ENCODE measurements around the gene ADAMTS5. TPM values are rescaled to one million over a fixed set of nuclear protein-coding genes. Genes with fewer than 3 reads are reported as not detected.

Gene ADAMTS5
- polyA plus RNA-seq, 3 donors from 2014 or later, result not detected

DNA sequence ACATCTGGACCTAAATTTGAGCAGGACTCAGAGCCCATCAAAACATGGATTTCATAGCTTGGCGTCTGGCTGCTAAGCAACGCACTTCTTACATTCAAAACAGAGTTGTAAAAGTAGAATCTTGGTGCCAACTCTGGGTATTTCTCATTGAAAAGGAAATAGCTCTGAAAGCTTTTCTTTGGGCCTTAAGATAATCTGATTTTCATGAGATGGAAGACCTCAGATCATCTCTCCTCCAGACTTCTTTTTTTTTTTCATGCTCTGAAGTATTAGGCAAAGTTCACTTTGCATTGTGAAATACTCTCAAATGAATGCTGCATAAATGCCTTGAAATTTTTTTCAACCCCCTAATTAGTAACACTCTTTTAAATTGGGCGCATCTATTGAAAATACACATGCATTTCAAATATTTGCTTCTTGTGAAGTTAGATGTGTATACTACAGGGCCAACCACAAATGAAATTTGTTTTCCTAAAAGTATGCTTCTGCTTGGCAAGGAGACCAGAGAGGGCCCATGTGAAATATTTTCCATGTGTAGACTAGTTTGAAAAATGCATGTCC, 4.2 kb downstream of the ADAMTS5 start:
- no peaks in the 10 kb centered on the region for H3K9me3 Mint-ChIP-seq
- no peak for DNase-seq
- H3K4me3 Mint-ChIP-seq, result no peak overlapping the region
- H3K27me3 Mint-ChIP-seq (ENCODE audit: low read depth in 3 of 3), result peaks cover 6 to 12% (median 11%) of the 10 kb centered on the region in 3 donors
- no peak overlapping the region for H3K27ac Mint-ChIP-seq
- no peaks in the 10 kb centered on the region for H3K4me1 Mint-ChIP-seq
- H3K36me3 Mint-ChIP-seq, result no peaks in the 10 kb centered on the region

DNA sequence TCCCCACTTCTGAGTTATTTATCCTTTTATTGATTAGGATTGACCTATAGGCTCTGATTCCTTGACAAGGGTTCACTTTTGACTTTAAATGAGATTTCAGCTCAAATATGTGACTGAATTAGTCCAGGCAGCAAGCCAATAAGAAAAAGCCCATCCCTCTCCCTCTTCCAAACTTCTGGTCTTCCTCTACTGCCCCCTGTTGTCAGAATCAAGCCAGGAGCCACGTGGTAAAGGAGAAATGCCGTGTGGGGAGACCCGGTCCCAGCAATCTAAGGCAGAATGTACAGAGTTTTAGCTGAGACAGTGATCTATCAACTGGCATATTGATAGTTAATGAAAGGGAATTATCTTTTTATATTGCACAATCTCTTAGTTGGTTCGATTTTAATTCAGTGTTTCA, 5.2 kb downstream of the ADAMTS5 start:
- no peak overlapping the region for H3K4me3 Mint-ChIP-seq
- H3K27ac Mint-ChIP-seq, result no peak overlapping the region
- no peaks in the 10 kb centered on the region for H3K36me3 Mint-ChIP-seq
- no peaks in the 10 kb centered on the region for H3K9me3 Mint-ChIP-seq
- H3K27me3 Mint-ChIP-seq (ENCODE audit: low read depth in 3 of 3), result peaks cover 4 to 10% (median 8%) of the 10 kb centered on the region in 3 donors
- no peak for DNase-seq
- no peaks in the 10 kb centered on the region for H3K4me1 Mint-ChIP-seq

DNA sequence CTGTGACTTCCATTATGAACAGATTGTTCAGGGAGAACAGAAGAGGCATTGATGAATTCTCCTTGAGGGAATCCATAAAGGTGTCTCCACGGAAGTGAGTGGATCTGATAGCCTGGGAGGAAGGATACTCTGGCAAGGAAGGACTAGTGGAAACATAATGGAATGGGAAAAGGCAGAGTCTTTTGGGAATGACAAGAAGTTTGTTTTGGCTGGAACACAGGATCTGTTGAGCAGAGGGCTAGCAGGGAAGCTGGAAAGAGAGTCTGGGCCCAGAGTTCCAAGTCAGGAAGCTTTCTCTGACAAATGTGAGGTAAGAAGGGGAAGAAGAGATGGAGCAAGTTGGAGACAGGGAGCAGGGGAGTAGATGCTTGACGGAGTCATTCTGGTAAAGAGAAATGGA, 8.1 kb downstream of the ADAMTS5 start:
- no peak overlapping the region for H3K4me3 Mint-ChIP-seq
- H3K36me3 Mint-ChIP-seq, result no peaks in the 10 kb centered on the region
- no peak overlapping the region for H3K27ac Mint-ChIP-seq
- no peaks in the 10 kb centered on the region for H3K9me3 Mint-ChIP-seq
- H3K27me3 Mint-ChIP-seq (ENCODE audit: low read depth in 3 of 3), result peaks cover 1 to 4% (median 1%) of the 10 kb centered on the region in 3 donors
- DNase-seq, result no peak
- H3K4me1 Mint-ChIP-seq, result no peaks in the 10 kb centered on the region

DNA sequence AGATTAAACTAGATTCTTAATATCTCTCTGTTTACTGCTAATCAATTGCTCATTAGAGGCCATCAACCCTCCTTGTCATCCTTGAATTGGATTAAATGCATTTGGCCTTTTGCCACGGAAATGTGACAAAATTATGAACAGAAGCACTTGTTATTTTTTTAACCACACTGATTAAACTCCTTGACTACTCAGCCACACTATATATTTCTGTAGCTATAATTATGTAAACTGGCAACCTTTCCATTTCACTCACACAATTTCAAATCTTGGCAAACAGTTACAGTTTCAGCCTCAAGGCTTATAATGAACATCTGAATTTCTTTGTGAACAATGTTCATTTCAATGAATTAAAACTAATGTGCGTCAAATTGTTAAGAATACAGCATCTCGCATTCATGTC, 10.1 kb downstream of the ADAMTS5 start:
- H3K27me3 Mint-ChIP-seq (ENCODE audit: low read depth in 3 of 3), result peaks cover 0 to 3% (median 1%) of the 10 kb centered on the region in 3 donors
- H3K36me3 Mint-ChIP-seq, result no peaks in the 10 kb centered on the region
- no peak overlapping the region for H3K4me3 Mint-ChIP-seq
- no peaks in the 10 kb centered on the region for H3K4me1 Mint-ChIP-seq
- no peak for DNase-seq
- no peak overlapping the region for H3K27ac Mint-ChIP-seq
- H3K9me3 Mint-ChIP-seq, result no peaks in the 10 kb centered on the region

DNA sequence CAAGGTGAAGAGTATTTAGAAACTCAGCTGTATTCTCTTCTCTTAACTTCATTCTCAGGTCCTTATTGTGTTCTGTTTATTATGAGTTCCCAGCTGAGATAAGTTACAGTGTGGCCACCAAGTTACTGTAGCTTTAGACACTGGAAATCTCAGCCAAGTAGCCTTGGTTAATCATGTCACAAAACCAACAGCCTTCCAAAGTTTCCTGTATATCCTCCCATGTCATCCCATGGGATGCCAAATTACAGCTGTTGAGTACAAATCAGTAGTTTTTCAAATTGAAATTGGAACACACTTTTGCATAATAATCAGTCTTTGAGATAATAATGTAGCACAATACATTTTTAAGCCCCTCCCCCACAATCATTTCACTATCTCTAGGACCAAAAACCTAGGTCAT, 10.7 kb downstream of the ADAMTS5 start:
- no peaks in the 10 kb centered on the region for H3K36me3 Mint-ChIP-seq
- H3K4me3 Mint-ChIP-seq, result no peak overlapping the region

DNA sequence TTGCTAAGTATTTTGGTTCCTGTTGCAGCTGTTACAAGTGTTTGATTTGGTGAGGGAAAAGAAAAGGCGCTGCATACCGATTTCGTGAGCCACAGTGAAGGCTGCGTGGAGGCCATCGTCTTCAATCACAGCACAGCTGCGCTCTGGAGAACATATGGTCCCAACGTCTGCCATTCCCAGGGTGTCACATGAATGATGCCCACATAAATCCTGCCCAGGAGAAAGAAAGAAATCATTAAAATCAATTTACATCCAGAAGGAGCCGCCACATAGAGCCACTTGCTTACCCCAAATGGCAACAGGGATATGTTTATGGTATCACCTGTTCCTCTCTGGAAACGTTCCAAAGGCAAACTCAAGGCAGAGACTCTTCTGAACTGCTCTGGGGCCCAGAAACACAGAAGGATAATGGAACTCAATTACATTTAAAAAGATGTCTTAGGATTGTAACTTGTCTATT, 12.2 kb downstream of the ADAMTS5 start:
- Mint-ChIP-seq H3K27ac (no peak overlapping the region), H3K36me3 (no peaks in the 10 kb centered on the region), H3K4me3 (no peak overlapping the region), H3K4me1 (no peaks in the 10 kb centered on the region), H3K9me3 (no peaks in the 10 kb centered on the region), H3K27me3 (ENCODE audit: low read depth in 3 of 3) (peaks cover 0 to 3% (median 0%) of the 10 kb centered on the region in 3 donors)
- no peak for DNase-seq

More for the DNA sequence above, 10.7 kb downstream of the ADAMTS5 start:
- H3K9me3 Mint-ChIP-seq, result no peaks in the 10 kb centered on the region
- no peak for DNase-seq
- H3K27ac Mint-ChIP-seq, result no peak overlapping the region
- H3K4me1 Mint-ChIP-seq, result no peaks in the 10 kb centered on the region
- peaks cover 0 to 3% (median 0%) of the 10 kb centered on the region in 3 donors for H3K27me3 Mint-ChIP-seq (ENCODE audit: low read depth in 3 of 3)

DNA sequence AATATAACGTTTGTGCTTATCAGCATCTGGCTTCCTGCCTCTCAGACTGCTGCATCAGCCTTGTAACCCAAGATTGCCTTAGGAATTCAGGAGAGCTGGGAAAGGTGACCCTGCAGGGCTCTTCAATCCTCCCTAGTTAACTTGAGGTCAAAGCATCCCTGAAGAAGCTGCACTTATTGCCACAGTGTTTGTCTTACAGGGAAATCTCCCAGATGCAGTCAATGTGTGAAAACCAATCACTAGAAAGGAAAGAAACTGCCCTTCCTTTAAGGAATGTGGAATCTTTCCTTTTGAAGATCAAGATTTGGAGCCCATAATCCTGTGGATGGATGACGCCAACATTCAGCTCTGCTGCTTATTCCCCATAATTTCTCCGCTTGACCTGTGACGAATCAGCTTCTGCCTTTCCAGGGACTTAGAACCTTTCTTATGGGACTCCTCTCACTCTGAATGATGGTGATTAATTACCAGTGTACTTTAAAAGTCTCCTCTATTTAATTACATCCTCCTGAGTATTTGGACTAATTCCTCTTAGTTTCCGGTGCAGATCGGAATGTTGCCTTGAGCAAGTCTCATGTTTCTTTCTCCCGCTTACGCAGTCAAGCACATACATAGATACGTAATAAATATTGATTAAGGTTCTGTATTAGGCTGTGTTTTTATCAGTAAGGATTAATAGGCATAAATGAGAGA, 14.4 kb downstream of the ADAMTS5 start:
- Mint-ChIP-seq H3K4me3 (no peak overlapping the region), H3K27me3 (ENCODE audit: low read depth in 3 of 3) (peaks cover 0 to 4% (median 4%) of the 10 kb centered on the region in 3 donors), H3K4me1 (no peaks in the 10 kb centered on the region), H3K9me3 (no peaks in the 10 kb centered on the region), H3K36me3 (no peaks in the 10 kb centered on the region), H3K27ac (no peak overlapping the region)
- DNase-seq, result no peak

DNA sequence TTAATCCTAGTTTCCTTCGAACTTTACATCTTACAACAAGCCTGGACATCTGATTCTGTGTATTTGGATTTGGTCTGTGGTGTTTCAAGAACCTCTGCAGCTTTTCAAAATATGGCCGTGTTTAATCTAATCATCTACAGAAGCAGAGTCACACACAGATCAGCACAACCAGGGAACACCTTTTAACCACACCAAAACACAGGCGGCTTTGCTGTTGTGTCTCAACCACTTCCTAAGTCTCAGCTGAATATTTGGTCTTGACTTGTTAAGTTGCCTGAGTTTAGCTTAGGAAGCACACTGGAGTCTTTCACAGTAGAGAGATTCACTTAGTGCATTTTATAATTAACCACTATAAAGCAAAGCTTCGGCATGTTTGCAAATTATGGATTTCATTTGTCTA, 17.1 kb downstream of the ADAMTS5 start:
- H3K27ac Mint-ChIP-seq, result no peak overlapping the region
- DNase-seq, result no peak
- H3K4me3 Mint-ChIP-seq, result no peak overlapping the region
- H3K4me1 Mint-ChIP-seq, result no peaks in the 10 kb centered on the region
- H3K27me3 Mint-ChIP-seq (ENCODE audit: low read depth in 3 of 3), result peaks cover 2 to 5% (median 4%) of the 10 kb centered on the region in 3 donors
- H3K36me3 Mint-ChIP-seq, result no peaks in the 10 kb centered on the region
- H3K9me3 Mint-ChIP-seq, result peaks cover 0 to 5% (median 0%) of the 10 kb centered on the region in 6 donors

DNA sequence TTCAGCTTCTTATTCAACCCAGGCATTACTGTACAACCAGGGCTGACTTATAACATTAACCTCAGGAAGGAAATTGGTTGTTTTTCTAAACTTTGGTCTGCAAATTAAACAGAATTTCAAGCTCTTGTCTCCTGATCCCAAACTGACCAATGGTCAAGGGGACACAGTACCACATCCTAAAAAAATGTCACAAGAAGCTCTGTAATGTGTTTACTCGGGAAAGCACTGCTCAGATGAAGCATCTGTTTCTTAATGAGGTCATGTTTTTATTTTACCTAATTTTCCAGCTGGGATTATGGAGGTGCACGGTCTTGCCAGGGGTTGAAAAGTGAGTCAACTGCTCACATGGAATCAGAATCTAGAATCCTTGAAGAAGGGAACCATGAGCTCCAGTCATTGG, 18.7 kb downstream of the ADAMTS5 start:
- no peak overlapping the region for H3K4me3 Mint-ChIP-seq
- H3K9me3 Mint-ChIP-seq, result peaks cover 0 to 5% (median 0%) of the 10 kb centered on the region in 6 donors
- no peaks in the 10 kb centered on the region for H3K36me3 Mint-ChIP-seq
- H3K27ac Mint-ChIP-seq, result no peak overlapping the region
- DNase-seq, result no peak
- H3K4me1 Mint-ChIP-seq, result no peaks in the 10 kb centered on the region
- peaks cover 3 to 6% (median 5%) of the 10 kb centered on the region in 3 donors for H3K27me3 Mint-ChIP-seq (ENCODE audit: low read depth in 3 of 3)

DNA sequence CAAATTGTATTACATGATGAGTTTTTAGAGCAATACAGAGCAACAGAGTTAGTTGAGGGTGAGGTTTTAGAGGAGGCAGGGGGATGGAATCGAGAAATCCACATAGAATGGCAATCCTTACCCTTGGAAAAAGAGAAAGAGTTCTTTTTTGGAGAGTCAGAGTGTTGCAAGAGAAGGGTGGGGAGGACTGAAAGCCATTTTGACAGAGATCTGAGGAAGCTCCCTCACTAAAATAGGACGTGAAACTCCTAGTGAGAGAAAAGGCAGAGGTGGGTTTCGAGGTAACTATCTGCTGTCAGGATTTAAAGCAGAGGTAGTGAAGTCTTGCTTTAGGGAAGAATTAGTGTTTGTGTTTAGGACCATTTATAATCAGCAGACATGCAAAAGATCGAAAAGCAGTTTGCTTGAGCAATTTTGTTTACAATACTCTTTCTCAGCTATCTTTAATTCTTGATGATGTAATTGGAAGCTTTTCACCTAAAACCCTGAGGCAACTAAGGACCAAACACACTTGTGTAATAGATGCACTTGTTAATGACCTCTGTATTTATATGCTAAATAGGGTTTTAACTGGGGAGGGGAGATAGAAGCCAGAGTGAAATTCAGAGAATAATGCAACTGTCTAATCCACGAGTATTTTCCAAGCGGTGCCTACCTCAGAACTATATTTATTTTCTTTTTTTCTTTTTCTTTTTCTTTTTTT, 20.0 kb downstream of the ADAMTS5 start:
- no peak for DNase-seq

DNA sequence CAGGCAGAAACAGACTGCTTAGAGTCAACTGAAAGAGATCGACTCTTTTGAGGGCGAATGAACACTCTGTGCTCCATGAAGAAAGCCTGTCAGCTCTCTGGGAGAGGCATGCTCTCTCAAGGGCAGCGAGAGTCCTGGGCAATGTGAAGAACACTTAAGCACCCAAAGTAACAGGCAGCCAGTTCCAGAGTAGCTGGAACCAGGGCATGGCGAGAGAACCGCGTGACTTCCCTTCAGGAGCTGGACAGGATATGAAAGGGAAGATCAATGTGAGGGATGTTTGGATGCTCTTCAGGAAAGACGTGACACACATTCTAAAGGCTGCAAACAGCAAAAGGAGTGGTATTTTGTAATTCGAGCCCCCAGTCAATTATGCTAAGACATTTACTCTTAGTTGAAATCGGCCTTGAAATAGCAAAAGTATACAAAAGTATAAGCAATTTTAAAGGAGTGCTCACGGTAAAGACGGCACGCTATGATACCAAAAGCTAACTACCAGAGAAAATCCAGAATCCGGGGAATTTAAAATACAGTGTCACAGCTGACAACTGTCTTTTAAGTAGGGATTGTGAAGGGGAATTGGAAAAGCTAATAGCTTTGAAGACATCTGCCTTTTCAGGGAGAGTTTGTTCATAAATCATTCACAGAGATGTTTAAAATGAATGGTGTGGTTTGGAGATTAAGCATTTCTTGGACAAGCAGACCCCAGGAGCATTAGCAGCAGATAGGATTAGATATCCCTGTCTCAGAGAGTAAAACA, 20.8 kb downstream of the ADAMTS5 start:
- Mint-ChIP-seq H3K27ac (no peak overlapping the region), H3K9me3 (peaks cover 0 to 5% (median 0%) of the 10 kb centered on the region in 6 donors), H3K36me3 (no peaks in the 10 kb centered on the region), H3K4me1 (no peaks in the 10 kb centered on the region), H3K4me3 (no peak overlapping the region), H3K27me3 (ENCODE audit: low read depth in 3 of 3) (peaks cover 2 to 6% (median 5%) of the 10 kb centered on the region in 3 donors)
- DNase-seq, result no peak

More for the DNA sequence above, 20.0 kb downstream of the ADAMTS5 start:
- Mint-ChIP-seq H3K4me1 (no peaks in the 10 kb centered on the region), H3K9me3 (peaks cover 0 to 5% (median 0%) of the 10 kb centered on the region in 6 donors), H3K27me3 (ENCODE audit: low read depth in 3 of 3) (peaks cover 3 to 6% (median 5%) of the 10 kb centered on the region in 3 donors), H3K4me3 (no peak overlapping the region), H3K36me3 (no peaks in the 10 kb centered on the region), H3K27ac (no peak overlapping the region)

DNA sequence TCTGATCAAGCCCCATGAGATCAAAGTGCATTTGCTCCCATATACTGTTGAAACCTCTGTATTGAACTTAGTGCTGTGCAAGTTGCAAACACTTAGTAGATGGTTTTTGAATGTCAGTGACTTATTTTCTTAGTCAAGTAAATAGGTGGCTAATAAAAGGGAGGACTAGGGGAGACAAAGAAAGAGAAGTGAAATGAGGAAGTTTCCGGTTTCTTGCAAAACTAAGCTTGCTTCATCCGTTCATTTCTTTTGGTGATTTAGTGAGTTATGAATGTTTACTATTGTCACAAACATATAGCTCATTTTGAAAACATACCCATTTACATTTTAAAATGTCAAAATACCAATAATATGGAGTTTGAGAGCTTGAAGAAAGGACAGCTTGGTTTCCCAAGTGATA, 23.0 kb downstream of the ADAMTS5 start:
- H3K9me3 Mint-ChIP-seq, result peaks cover 0 to 5% (median 0%) of the 10 kb centered on the region in 6 donors
- no peak for DNase-seq
- no peak overlapping the region for H3K27ac Mint-ChIP-seq
- peaks cover 2 to 8% (median 7%) of the 10 kb centered on the region in 3 donors for H3K27me3 Mint-ChIP-seq (ENCODE audit: low read depth in 3 of 3)
- no peaks in the 10 kb centered on the region for H3K36me3 Mint-ChIP-seq
- H3K4me3 Mint-ChIP-seq, result no peak overlapping the region
- H3K4me1 Mint-ChIP-seq, result no peaks in the 10 kb centered on the region

DNA sequence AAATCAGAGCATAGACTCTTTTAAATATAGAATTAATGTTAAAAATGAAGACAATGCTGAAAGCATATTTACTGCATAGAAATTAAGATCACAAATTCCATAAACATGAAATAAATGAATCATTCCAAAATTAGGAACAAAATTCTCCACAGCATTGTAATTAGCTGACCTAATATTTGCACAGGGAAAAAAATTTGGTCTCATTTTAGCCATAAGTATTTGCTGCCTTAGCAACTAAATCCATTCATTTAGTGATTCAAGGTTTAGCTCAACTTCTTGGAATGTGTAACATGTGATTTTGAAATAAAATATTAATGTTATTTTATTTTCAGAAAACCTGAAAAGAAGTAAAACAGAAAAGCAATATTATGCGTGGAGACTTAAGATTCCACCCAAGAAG, 25.5 kb downstream of the ADAMTS5 start:
- H3K4me3 Mint-ChIP-seq, result no peak overlapping the region
- H3K9me3 Mint-ChIP-seq, result peaks cover 0 to 3% (median 0%) of the 10 kb centered on the region in 6 donors
- H3K27me3 Mint-ChIP-seq (ENCODE audit: low read depth in 3 of 3), result peaks cover 0 to 8% (median 4%) of the 10 kb centered on the region in 3 donors
- H3K36me3 Mint-ChIP-seq, result no peaks in the 10 kb centered on the region
- no peak overlapping the region for H3K27ac Mint-ChIP-seq
- no peaks in the 10 kb centered on the region for H3K4me1 Mint-ChIP-seq
- DNase-seq, result no peak

Data from immature natural killer cell (primary cell).